ENCODE data around the gene CENPB. TPM values are rescaled to one million over a fixed set of nuclear protein-coding genes. Genes with fewer than 3 reads are reported as not detected.

Gene CENPB
- total and polyA plus RNA-seq, 2 of the 4 experiments (the other 2 are of a cell fraction): 45.7 to 59.1 TPM

GRCh38 chr20:3747471-3747870, 39.1 kb downstream of the CENPB start:
- no peak overlapping the region for H2AK5ac ChIP-seq (ENCODE audit: low read depth, low read length)
- no peak overlapping the region for H2BK5ac ChIP-seq (ENCODE audit: low read depth, low read length, poor library complexity, severe bottlenecking)
- H3K56ac ChIP-seq (ENCODE audit: extremely low read depth, insufficient read depth, low read length): no peak overlapping the region
- H2AK9ac ChIP-seq (replicated peaks; ENCODE audit: low read depth, low read length, poor library complexity): no peak overlapping the region
- TF ChIP-seq MXI1 (IDR thresholded peaks at IDR 0.05; ENCODE audit: borderline replicate concordance, low read depth, low read length) (no peak), ELK1 (IDR thresholded peaks at IDR 0.05; ENCODE audit: borderline replicate concordance, low read depth, low read length) (no peak), USF2 (IDR thresholded peaks at IDR 0.05; ENCODE audit: low read depth, low read length) (no peak), RCOR1 (IDR thresholded peaks at IDR 0.05; ENCODE audit: insufficient replicate concordance, low read length) (no peak), RAD21 (IDR thresholded peaks at IDR 0.05; ENCODE audit: low read length) (no peak), CEBPB (IDR thresholded peaks at IDR 0.05; ENCODE audit: low read depth, low read length) (no peak), MAZ (IDR thresholded peaks at IDR 0.05; ENCODE audit: borderline replicate concordance, low read depth, low read length) (no peak), CHD1 (IDR thresholded peaks at IDR 0.05; ENCODE audit: low read depth, low read length) (no peak), FOS (IDR thresholded peaks at IDR 0.05; ENCODE audit: low read depth, low read length) (no peak), BHLHE40 (IDR thresholded peaks at IDR 0.05; ENCODE audit: low read depth, low read length) (no peak), CTCF (conservative IDR thresholded peaks at IDR 0.05; ENCODE audit: low read depth, low read length) (no peak)
- no peaks in the 10 kb centered on the region for H3K9me1 ChIP-seq (ENCODE audit: insufficient read depth, low read length)
- 0 out of 2 replicates have a peak, but pooled peaks cover under 1% of the 10 kb centered on the region for H4K20me1 ChIP-seq (ENCODE audit: insufficient read depth, low read length)
- H3K14ac ChIP-seq (replicated peaks; ENCODE audit: low read depth, low read length): no peak overlapping the region
- no peak overlapping the region for H3K4me2 ChIP-seq (ENCODE audit: low read depth, low read length)
- ChIA-PET CTCF (interaction anchor here (0.5 kb wide), 1 partner anchor 11 kb away, joined by 3 read pairs; no protein-coding TSS in a partner anchor), POLR2A (ENCODE audit: unreplicated experiment) (no interaction called here)
- DNase-seq: no peak
- 100% methylated on average over 1 of the region's 2 CpGs; no CpG with 5 or more reads in 1 of the 2 experiments for WGBS, 2 experiments (ENCODE audit: extremely low coverage in 2 of 2, insufficient read length in 1 of 2)
- no peak overlapping the region for H3K23ac ChIP-seq (ENCODE audit: low read depth, low read length)
- intact Hi-C loops (cut with micrococcal nuclease): no loop called here
- no peak overlapping the region for H3K4me3 ChIP-seq (ENCODE audit: insufficient read depth, low read depth, low read length)
- H4K8ac ChIP-seq (ENCODE audit: low read depth in 2 of 2, low read length in 2 of 2): no peak overlapping the region
- no peak overlapping the region for H4K5ac ChIP-seq (ENCODE audit: low read depth, low read length)
- dilution Hi-C loops (cut with HindIII; ENCODE audit: low sequenced_read_pairs, unreplicated experiment): no loop called here
- H3K9ac ChIP-seq (ENCODE audit: low read depth, low read length): no peak overlapping the region
- H4K91ac ChIP-seq (ENCODE audit: insufficient read depth, low read depth, low read length): no peak overlapping the region
- no peak overlapping the region for H3K18ac ChIP-seq (ENCODE audit: low read depth, low read length)
- H2BK15ac ChIP-seq (ENCODE audit: low read depth, low read length): no peak overlapping the region
- no TSS peak for BruUV-seq (replicated peaks)
- no peaks in the 10 kb centered on the region for H3K4me1 ChIP-seq (ENCODE audit: control insufficient read depth, insufficient read depth, low read length)
- in situ Hi-C loops (cut with MboI; ENCODE audit: low sequenced_read_pairs): no loop called here
- peaks cover 12% of the 10 kb centered on the region for H3K27me3 ChIP-seq (ENCODE audit: control insufficient read depth, insufficient read depth, low read length)
- no peaks in the 10 kb centered on the region for H3K79me1 ChIP-seq (ENCODE audit: low read depth in 1 of 2, low read length in 2 of 2)
- H2BK20ac ChIP-seq (ENCODE audit: low read depth, low read length): no peak overlapping the region
- no peak overlapping the region for H3K4ac ChIP-seq (ENCODE audit: low read depth, low read length)
- ATAC-seq (ENCODE audit: low read depth): no peak
- H2BK120ac ChIP-seq (ENCODE audit: low read depth, low read length): no peak overlapping the region
- H3K27ac ChIP-seq (ENCODE audit: insufficient read depth, low read length): no peak overlapping the region
- peaks cover 2% of the 10 kb centered on the region for H3K36me3 ChIP-seq (ENCODE audit: control insufficient read depth, insufficient read depth, low read length)
- H3K9me3 ChIP-seq (ENCODE audit: control insufficient read depth, insufficient read depth, low read length): no peaks in the 10 kb centered on the region
- H2AFZ ChIP-seq (replicated peaks; ENCODE audit: low read length, poor library complexity): no peak overlapping the region

Measured in IMR-90 (cell line).